Activated CD4-positive, alpha-beta T cell treated with anti-CD3 and anti-CD28 coated beads, Interleukin-2, Interleukin-6, amounts not matched to agents 100 ng/mL and 50 ng/mL, durations not matched to agents 16 hours and 8 hours (primary cell): Measurements from ENCODE around the gene PECR.

Experiments
- DNase-seq: peaks from one replicate; pipeline ENCODE4 v3.0.0-alpha.2; 2020

The PECR gene

DNA sequence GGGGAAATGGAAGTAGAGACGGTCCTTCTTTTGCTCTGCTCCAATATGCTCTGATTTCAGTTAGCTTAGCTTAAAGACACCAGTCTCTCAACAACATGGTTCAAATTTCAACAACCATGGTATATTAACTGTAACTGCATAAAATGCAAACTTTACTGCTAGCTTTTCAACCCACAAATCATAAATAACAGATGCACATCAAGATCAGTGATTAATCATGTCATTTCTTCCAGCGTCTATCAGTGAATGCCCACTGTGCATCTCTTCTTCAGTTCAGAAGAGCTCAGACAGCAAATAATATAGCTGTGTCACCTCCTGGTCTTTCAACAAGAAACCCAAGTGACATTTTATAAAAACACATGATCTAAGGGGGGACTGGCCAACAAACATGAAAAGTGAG, 12.6 kb downstream of the PECR start:
- no peak for DNase-seq

DNA sequence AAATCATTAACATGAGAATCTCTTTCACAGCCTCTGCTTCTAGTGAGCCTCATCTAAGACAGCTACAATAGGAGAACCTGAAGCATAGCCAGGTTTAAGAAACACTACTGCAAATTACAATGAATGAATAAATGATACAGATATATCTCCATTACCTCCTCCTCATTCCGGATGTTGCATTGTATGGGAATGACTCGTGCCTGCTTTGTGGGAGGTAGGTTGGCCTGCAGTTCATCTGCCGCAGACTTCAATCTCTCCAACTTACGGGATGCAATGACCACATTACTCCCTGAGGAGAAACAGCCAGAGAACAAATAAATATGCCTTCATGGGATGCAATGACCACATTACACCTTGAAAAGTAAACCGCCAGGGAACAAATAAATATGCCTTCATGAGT, 15.4 kb downstream of the PECR start:
- DNase-seq, result no peak

DNA sequence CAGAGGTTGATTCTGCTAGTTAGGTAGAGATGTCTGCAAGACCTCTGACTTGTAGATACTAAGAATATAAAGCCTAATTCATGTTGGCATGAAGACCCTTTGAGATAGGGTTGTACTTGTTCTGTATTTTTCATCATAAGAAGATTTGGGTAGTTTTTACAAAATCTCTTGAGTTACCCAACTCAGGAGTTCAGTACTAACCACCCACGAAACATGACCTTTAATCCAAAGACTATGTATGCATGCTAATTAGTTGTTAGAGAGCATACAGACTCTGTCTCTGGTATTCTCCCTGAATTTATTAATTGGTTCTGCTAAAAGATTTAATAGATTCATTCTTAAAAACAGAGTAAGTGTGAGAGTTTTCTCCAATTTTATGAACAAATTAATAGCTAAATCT, 16.9 kb downstream of the PECR start:
- no peak for DNase-seq

DNA sequence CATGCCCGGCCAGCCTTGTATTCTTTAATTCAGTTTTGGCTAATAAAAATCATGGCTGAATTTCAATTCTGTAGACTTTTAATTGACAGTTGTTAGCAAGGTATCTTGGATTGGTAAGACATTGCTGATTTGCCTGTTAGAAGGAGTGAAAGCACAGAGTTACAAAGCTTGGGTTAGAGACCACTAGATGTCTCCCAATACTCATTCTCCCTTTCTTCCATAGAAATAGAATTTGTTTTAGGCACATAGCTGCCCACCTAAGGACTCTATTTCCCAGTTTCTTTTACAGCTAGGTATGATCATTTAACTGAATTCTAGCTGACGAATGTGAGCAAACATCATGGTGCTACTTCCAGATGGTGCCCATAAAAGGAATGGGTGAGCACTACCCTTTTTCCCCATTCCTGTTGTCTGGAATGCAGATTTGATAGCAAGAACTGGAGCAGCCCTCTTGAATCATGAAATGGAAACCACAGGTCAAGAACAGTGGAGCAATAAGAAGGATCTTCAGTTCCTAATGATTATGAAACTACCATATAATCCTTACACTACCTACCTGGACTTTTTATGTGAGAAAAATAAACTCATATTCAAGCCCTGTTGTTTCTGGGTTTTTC, 17.5 kb downstream of the PECR start:
- no peak for DNase-seq

DNA sequence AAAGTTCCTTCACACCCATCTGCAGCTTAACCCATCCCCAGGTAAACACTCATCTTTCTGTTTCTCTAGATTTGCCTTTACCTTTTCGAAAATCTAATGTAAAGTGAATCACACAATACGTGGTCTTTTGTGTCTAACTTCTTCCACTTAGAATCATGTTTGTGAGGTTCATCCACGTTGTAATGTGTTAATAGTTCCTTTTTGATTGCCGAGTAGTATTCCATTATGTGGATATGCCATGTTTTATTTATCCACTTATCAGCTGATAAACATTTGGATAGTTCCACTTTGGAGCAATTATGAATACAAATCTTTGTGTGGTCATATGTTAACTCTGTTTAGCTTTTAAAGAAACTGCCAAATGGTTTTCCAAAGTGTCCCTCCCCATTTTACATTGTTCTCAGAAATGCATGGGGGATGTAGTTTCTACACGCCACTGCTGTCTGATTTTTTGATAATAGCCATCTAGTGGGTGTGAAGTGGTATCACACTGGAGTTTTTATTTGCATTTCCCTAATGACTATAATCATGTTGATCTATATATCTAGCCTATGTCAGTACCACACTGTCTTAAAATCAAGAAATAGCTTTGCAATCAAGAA, 22.3 kb downstream of the PECR start:
- DNase-seq, result no peak

DNA sequence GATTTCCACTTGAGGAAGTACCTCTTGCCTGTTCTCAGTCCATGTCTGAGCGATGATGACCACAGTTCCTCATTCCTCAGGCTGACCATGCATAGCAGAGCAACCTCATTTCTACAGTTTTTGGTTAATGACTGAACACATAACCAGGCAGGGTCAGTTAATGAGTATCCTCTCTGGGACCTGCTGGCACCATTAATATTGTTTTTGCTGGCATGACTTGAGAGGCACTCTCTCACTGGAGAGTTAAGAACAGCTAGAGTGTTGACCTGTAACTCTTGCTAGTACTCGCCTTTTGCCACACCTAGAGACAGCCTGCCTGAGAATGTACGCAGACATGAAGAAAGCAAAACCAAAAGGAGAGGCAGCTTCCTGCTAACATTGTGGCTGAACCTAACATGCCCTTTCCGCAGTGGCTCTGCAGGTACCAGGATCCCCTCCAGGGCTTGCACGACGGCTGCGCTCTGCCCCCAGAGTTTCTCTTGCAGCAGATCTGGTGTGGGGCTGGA, 23.9 kb downstream of the PECR start:
- peak; percentile 74 for DNase-seq

DNA sequence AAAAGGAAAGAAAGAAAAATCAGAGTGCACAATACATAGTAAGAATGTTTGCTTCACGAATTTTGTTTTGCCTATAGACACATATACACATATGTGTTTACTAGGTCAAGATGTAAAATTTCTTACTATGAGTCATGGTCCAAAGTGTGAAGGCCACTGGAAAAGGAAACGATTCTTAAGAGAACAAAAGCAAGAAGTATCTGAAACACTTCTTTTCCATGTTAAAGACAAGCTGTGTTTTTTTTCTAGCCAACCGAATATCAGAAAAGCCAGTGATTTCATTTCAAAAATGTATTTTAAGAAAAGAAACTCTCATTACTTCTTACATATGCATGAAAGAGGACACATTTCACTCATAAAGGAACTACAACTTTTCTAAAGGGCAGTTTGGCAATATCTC, 24.9 kb downstream of the PECR start:
- DNase-seq, result no peak

DNA sequence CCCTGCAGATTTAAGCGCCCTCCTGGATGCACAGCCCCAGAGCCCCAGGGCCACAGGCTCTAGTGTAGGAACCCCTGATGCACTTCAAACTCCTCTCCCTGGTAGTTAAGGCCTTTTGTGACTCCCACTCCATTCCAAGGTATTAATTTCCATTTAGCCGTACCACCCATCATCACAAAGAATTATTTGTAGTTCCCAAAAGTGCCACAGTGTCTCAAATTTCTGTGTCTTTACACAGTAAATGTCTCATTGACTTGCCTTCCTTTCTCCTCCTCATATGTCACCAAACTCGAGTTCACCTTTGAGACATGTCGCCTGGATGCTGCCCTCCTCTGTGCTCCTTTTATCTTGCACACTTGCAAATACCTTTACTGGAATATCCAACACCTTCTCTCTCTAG, 25.9 kb downstream of the PECR start:
- no peak for DNase-seq

DNA sequence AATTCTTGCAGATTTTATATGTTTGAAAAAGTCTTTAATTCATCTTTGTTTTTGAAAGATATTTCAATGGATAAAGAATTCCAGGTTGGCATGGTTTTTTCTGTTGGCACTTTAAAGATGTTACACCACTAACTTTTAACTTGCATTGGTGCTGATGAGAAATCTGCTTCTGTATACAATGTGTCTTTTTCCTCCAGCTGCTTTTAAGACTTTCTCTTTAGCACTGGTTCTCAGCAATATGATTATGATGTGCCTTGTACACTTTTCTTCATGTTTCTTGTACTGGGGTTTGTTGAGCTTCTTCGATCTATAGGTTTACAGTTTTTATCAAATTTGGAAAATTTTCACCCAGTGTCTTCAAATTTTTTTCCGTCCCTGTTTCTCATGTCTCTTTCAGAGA, 29.2 kb downstream of the PECR start:
- no peak for DNase-seq

DNA sequence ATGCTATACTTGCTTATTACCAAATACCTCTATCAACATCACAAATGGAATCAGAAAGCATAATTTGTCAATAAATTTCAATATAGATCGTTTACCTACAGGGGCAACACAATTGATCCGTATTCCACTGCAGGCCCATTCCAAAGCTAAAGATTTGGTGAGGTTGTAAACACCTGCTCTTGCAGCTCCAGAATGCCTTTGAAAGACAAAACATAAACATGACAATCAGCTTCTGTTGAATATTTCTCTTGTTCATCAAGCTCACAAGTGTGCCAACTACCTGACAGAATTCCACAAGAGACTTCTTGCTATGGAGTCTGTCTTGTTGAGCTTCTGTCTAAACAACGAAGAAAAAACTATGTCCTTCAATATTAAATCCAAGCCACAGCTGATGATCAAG, 30.3 kb downstream of the PECR start:
- DNase-seq, result no peak

DNA sequence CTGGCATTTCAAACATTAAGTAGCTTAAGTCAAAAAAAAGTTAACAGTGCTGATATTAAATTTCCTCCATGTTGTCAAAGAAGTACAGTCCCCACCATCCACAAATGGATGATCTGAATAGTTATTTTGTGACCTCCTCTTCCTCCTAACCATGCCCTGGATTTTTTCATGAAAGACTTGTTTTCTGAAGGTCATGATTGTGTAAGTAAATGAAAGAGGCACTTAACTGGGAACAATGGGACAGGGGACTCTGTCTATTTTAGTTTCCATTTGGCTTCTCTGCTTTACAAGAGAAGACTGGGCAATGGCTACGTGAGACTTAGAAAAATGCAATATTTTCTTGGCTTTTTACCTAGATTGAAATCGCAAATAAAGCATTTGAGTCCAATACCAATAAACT, 32.2 kb downstream of the PECR start:
- no peak for DNase-seq

DNA sequence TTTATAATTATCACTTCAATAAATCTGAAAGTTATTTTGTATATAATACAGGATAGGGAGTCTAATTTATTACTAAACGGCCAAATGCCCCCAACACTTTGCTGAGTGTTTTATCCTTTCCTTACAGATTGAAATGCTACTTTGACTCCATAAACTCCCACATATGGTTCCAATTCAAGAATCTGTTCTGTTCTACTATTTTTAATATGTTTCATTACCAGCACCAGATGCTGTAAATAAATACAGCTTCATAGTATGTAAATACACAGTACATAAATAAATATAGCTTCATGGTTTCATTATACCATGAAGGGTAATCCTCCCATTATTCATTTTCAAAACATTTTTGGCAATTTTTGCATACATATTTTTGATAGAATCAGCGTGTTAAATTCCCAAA, 34.2 kb downstream of the PECR start:
- DNase-seq, result no peak

DNA sequence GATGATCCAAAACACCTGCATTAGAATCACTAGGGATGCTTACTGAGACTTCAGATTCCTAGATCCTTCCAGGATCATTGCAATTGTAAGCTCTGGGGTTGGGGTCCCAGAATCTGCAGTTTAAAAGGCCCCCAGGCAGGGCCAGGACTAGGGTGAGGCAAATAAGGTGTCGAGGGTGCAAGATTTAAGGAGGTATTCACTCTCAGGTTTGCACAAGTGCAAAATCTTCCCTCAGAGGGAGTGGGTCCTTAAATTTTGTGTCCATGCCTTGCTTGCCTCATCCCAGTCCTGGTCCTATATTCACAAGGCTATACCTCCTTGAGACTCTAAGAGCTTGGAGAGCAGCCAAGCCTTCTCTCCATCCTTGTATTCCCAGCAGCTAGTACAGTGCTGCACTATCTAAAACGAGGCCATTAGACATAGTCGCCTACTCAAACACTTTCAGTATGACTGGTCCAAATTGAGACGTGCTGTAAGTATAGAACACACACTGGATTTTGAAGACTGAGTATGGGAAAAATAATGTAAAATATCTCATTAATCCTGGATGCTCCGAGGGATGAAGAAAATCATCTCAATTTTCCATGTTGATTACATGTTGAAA, 36.6 kb downstream of the PECR start:
- peak; percentile 56 for DNase-seq

DNA sequence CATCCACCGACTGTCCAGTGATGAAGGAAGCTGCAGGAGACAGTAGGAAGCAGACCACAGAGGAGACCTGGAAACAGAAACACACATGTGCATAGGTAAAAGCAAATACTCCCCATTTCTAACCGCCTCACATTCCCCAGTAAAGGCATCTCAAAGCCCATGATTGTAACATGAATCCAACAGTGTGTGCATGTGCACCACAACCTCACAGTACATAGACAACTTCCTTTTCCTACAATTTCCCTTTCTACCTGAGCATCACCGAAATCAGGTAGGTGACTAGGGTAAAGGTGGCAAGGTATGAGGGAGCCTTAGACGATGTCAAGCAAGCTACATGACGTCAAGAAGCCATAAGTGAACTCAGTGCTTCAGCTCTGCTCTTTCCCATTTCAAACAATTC, 37.7 kb downstream of the PECR start:
- no peak for DNase-seq

DNA sequence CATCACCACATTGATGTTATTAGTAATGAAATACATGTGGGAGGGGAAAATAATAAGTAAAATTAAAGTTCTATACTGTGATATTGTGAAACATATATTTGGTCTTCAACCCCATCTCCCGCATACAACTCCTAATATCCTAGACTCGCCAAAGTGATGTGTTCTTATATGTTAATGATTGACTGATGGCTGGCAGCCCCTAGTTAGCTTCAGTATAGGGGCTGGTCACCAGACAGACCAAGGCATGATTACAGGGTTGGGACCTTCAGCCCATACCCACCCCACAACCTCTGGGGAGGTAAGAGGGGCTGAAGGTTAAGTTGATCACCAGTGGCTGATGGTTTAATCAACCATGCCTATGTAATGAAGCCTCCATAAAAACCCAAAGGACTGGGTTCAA, 40.2 kb downstream of the PECR start:
- DNase-seq, result no peak

DNA sequence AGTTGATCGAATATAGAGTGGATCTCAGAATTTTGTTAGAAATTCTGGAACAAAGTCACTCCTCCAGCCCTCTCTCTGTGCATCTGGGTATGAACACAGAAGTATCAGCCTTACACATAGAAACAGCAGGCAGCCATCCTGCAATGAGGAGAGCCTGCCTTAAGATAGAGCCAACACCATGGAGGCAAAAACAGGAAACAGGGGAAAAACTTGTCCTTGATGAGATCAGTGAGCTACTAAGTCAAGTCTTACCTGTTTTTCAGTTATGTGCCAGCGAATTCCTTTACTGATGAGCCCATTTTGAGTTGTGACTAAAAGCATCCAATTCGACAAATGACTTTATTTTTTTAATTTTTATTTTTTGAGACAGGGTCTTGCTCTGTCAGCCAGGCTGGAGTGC, 41.7 kb downstream of the PECR start:
- no peak for DNase-seq

DNA sequence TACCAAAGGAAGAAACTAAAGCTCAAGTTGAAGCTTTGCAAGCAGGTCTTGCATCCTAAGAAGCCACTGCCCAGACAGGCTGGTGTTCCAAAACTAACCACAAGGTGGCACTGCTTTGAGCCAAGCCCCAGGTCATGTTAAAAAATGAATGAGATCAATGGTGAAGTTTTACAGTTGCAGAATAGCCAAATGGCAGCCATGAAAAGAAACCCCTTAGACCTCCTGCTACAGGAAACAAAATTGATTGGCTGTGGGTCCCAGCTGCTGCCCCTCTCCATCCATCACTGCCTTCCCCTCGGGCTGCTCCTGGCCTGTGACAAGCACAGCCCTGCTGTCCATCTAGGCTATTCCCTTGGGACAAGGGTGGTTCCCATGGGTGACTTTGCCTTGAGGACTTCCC, 47.5 kb downstream of the PECR start:
- peak; percentile 89 for DNase-seq

DNA sequence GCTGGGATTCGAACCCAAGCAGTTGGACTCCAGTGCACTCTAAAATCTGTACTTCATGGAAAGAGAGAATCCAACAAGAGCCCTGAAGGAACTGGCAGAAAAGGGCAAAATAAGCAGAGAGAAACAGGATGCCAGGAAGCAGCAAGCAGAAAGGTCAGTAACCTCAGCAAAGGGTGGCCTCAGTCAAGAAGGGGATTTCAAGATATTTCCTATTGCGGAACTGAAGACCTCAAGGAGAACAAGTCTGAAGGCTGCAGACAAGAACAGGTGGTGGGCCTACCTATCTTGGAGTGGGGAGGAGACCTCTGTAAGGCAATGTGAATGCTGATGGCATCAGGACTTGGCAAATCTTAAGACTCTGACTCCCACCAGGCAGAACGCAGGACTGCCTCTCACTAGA, 48.2 kb downstream of the PECR start:
- DNase-seq, result no peak

DNA sequence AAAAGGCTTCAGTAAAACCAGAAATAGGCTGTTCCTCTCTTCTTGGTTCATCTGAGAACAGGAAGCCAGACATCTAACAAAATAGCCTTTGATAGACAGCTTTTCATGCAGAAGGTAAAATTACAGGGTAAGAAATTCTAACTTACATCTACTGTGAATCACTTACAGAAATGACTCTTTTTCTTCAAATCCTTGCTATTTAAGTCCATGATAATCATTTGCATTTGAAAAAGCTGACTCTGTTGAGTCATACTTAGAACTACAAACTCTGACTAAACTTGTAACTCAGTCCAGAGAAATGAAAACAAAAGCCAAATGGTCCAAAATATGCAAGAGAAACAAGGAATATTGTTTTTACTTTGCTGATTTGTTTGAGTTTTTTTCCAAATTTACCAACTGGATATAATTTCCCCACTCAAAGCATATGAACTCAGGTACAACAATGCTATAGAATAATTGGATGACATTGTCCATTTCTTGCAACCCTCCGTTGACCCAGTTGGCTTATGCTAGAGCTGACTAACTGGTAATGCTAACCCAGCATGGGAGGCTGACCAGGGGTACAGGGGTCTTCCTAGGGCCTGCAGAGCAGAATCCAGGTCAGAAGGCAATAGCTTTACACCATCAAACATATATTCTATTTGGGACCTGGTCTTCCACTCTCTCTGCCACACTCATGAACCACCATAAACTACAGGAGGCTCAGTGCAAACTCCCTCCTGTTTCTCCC, 49.5 kb downstream of the PECR start:
- DNase-seq, result peak; percentile 75

DNA sequence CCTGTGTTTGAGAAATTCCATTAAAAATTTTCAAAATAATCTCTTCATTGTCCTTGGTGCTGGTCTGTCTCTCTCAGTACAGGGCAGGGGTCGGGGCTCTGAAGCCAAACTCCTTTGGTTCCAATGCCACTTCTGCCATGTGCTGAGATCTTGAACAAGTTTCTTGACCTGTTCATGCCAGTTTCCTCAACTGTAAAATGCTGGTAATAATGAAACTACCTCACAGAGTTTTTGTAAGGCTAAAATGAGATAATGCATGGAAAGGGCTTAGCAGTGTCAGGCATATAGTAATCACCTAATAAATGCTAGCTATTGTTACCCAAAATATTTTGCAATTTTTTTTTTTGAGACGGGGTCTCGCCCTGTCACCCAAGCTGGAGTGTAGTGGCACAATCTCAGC, 51.4 kb downstream of the PECR start:
- DNase-seq, result peak; percentile 56

DNA sequence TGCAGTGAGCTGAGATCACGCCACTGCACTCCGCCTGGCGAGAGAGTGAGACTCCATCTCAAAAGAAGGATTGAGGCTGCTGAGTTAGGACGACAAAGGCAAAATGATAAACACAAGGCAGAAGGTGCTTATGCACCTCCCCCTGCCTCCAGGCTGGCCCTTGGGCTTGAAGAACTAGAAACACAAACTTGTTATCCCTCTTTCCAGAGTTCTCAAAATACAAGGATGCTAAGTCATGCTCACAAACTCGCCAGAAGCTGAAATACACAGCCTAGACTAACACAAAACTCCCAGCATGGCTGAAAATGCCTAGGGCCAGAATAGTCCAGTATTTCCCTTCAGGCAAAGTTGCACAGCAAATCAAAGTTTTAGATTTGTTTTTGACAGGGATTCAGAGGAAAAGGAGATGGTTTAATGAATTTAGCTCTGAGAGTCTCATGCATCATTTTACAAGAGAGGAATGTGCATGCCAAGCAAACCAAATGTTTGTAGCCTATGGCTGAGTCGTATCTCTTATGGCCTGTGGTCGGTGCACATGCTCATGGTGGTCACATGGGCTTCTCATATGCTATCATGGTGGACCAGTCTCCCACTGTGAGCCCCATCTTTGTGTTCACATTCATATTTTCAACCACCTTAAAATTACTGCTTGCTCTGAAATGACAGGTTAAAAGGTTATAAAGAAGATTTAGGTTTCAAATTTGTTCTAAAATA, 52.0 kb downstream of the PECR start:
- DNase-seq, result peak; percentile 51

DNA sequence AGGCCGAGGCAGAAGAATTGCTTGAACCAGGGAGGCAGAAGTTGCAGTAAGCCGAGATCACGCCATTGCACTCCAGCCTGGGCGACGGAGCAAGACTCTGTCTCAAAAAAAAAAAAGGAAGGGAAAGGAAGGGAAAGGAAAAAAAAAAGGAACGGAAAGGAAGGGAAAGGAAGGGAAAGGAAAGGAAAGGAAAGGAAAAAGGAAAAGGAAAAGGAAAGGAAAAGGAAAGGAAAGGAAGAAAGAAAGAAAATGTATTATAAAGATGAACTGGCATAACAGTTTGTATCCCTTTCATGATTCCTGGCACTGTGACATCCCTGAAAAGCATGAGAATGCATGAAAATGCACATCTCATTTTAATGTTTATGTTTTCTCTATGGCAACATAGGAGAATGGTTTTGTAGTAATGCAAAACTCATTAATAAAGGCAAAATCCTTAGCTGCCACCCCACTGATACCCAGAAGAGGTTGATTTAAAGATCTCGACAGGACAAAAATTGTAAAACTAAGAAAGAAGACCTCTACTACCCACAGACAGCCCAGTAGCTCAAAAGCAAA, 56.8 kb downstream of the PECR start:
- DNase-seq, result no peak

DNA sequence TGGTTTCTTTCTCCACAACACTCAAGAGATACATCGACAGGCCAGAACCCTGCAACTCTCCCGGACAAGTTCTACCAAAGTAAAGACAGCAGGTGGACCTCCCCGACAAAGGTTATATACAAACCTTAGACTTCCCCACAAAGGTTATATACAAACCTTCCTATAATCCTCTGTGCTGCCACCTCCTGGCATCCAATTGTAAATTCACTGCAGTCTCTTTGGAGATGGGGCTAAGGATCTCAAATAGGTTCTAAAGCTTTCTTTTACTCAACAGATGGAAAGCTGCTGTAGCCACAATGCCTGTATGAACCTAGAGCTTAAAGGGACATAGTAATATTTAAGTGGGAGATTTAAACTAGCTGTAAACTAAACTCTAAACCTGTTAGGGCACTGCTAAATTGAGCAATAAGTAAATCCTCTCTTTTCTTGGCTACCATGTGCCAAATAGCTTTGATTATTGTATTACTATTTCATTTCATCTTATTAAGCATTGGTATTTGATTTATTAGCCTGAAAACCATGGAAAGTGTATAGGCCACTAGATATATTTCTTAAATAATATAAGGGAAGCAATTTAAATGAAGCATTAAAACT, 58.5 kb downstream of the PECR start:
- peak; percentile 66 for DNase-seq
